ENCODE data around the gene NXNL1. TPM values are rescaled to one million over a fixed set of nuclear protein-coding genes. Genes with fewer than 3 reads are reported as not detected.

Gene NXNL1
- total RNA-seq, 8 experiments from 2014 or later, result not detected

GRCh38 chr19:17496337-17496997, 35.7 kb upstream of the NXNL1 start:
- H3K27ac ChIP-seq, result no peak overlapping the region
- in situ Hi-C loops (cut with MboI; ENCODE audit: low pct_unique_long_range_greater_than_20kb in 2 of 9, low sequenced_read_pairs in 9 of 9, unreplicated experiment in 9 of 9), result no loop called here
- no peak overlapping the region for H3K4me3 ChIP-seq
- 20 to 90% (median 83%) methylated on average over 1 to 6 of the region's 14 CpGs; no CpG with 5 or more reads in 5 of the 10 experiments for WGBS, 10 experiments
- ATAC-seq (replicated peaks in 6 of 8), result peak in 4 of 8 experiments; percentile 4 to 94 (median 83)
- H3K4me1 ChIP-seq (replicated peaks in 1 of 2), result peaks cover 25 to 30% of the 10 kb centered on the region in 2 donors

- no peak overlapping the region for H3K27ac ChIP-seq
- peaks cover 25 to 30% of the 10 kb centered on the region in 2 donors for H3K4me1 ChIP-seq (replicated peaks in 1 of 2)
- no peak overlapping the region for H3K4me3 ChIP-seq
- in situ Hi-C loops (cut with MboI; ENCODE audit: low pct_unique_long_range_greater_than_20kb in 2 of 9, low sequenced_read_pairs in 9 of 9, unreplicated experiment in 9 of 9), result no loop called here
- ATAC-seq (replicated peaks in 6 of 8), result no peak
- WGBS, 10 experiments, result 0 to 100% (median 79%) methylated on average over 1 to 3 of the region's 9 CpGs; no CpG with 5 or more reads in 3 of the 10 experiments
Measured at GRCh38 chr19:17495639-17496296, 35.0 kb upstream of the NXNL1 start.

DNA sequence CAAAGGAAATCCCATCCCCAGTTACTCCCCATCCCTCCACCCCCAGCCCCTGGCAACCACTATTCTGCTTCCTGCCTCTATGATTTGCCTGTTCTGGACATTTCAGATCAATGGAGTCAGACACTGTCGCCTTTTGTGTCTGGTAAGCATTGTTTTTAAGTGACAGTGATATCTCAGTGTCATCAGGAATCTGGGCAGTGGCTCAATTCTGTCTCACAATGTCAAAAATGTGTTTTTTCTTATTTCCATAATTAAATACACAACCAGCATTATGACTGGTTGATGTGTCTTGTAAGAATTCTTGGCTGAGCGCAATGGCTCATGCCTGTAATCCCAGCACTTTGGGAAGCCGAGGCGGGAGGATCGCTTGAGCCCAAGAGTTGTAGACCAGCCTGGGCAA, 30.6 kb upstream of the NXNL1 start:
- H3K4me3 ChIP-seq, result no peak overlapping the region
- peaks cover 0 to 11% of the 10 kb centered on the region in 2 donors for H3K4me1 ChIP-seq (replicated peaks in 1 of 2)
- ATAC-seq (replicated peaks in 6 of 8), result peak in 2 of 8 experiments; percentile 9 to 32
- no peak overlapping the region for H3K27ac ChIP-seq
- WGBS, 10 experiments, result 10 to 100% (median 88%) methylated on average over 1 to 5 of the region's 5 CpGs; no CpG with 5 or more reads in 4 of the 10 experiments
- in situ Hi-C loops (cut with MboI; ENCODE audit: low pct_unique_long_range_greater_than_20kb in 2 of 9, low sequenced_read_pairs in 9 of 9, unreplicated experiment in 9 of 9), result no loop called here

DNA sequence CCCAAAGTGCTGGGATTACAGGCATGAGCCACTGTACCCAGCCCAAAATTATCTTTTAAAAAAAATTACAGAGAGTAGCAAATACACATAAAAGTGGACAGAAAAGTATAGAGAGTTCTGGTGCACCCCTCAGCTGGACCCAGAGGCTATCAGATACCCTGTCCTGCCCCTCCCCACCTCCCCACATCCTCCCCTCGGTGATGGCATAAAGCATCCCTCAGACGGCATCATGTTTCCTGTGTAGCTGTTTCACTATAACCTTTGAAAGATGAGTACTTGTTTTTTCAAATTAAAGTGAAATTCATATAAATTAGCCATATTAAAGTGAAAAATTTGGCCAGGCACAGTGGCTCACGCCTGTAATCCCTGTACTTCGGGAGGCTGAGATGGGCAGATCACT, 29.7 kb upstream of the NXNL1 start:
- 8 to 80% (median 75%) methylated on average over 1 to 3 of the region's 4 CpGs; no CpG with 5 or more reads in 4 of the 10 experiments for WGBS, 10 experiments
- Histone ChIP-seq H3K4me3 (no peak overlapping the region), H3K27ac (no peak overlapping the region), H3K4me1 (replicated peaks in 1 of 2) (peaks cover 0 to 11% of the 10 kb centered on the region in 2 donors)
- in situ Hi-C loops (cut with MboI; ENCODE audit: low pct_unique_long_range_greater_than_20kb in 2 of 9, low sequenced_read_pairs in 9 of 9, unreplicated experiment in 9 of 9), result no loop called here
- ATAC-seq (replicated peaks in 6 of 8), result no peak

- Histone ChIP-seq H3K27ac (no peak overlapping the region), H3K4me1 (replicated peaks in 1 of 2) (peaks cover 0 to 6% of the 10 kb centered on the region in 2 donors), H3K4me3 (no peak overlapping the region)
- no peak for ATAC-seq (replicated peaks in 6 of 8)
- WGBS, 10 experiments, result 71 to 100% (median 92%) methylated on average over 1 to 2 of the region's 9 CpGs; no CpG with 5 or more reads in 7 of the 10 experiments
- in situ Hi-C loops (cut with MboI; ENCODE audit: low pct_unique_long_range_greater_than_20kb in 2 of 9, low sequenced_read_pairs in 9 of 9, unreplicated experiment in 9 of 9), result no loop called here
Measured at GRCh38 chr19:17489392-17490030, 28.8 kb upstream of the NXNL1 start.

- Histone ChIP-seq H3K4me1 (replicated peaks in 1 of 2) (peaks cover 0 to 5% of the 10 kb centered on the region in 2 donors), H3K4me3 (no peak overlapping the region), H3K27ac (no peak overlapping the region)
- in situ Hi-C loops (cut with MboI; ENCODE audit: low pct_unique_long_range_greater_than_20kb in 2 of 9, low sequenced_read_pairs in 9 of 9, unreplicated experiment in 9 of 9), result no loop called here
- peak; percentile 41 to 97 (median 80) for ATAC-seq (replicated peaks in 6 of 8)
- WGBS, 10 experiments, result 40 to 47% (median 40%) methylated on average over 1 to 7 of the region's 31 CpGs; no CpG with 5 or more reads in 7 of the 10 experiments
Measured at GRCh38 chr19:17488593-17489391, 28.1 kb upstream of the NXNL1 start.

- no peak overlapping the region for H3K4me3 ChIP-seq
- WGBS, 10 experiments, result 87% methylated on average over 3 of the region's 18 CpGs; no CpG with 5 or more reads in 9 of the 10 experiments
- peaks cover 0 to 5% of the 10 kb centered on the region in 2 donors for H3K4me1 ChIP-seq (replicated peaks in 1 of 2)
- in situ Hi-C loops (cut with MboI; ENCODE audit: low pct_unique_long_range_greater_than_20kb in 2 of 9, low sequenced_read_pairs in 9 of 9, unreplicated experiment in 9 of 9), result no loop called here
- peak in 1 of 8 experiments; percentile 4 for ATAC-seq (replicated peaks in 6 of 8)
- no peak overlapping the region for H3K27ac ChIP-seq
Measured at GRCh38 chr19:17487284-17488121, 26.8 kb upstream of the NXNL1 start.

DNA sequence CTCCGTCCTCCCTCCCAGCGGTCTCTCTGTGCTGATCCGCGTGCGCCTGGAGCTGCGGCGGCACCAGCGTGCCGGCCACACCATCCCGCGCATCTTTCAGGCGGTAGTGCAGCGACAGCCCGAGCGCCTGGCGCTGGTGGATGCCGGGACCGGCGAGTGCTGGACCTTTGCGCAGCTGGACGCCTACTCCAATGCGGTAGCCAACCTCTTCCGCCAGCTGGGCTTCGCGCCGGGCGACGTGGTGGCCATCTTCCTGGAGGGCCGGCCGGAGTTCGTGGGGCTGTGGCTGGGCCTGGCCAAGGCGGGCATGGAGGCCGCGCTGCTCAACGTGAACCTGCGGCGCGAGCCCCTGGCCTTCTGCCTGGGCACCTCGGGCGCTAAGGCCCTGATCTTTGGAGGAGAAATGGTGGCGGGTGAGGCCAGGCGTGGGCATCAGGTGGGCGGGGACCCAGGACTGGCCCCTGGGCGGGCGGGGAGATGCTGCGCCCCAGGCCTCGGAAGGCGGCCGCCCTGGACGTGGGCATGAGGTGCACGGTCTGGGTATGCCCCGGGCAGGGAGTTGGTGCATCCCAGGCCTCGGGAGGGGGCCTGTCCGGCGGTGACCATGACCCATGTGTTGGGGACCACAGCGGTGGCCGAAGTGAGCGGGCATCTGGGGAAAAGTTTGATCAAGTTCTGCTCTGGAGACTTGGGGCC, 26.0 kb upstream of the NXNL1 start:
- H3K4me3 ChIP-seq, result no peak overlapping the region
- ATAC-seq (replicated peaks in 6 of 8), result peak in 1 of 8 experiments; percentile 27

DNA sequence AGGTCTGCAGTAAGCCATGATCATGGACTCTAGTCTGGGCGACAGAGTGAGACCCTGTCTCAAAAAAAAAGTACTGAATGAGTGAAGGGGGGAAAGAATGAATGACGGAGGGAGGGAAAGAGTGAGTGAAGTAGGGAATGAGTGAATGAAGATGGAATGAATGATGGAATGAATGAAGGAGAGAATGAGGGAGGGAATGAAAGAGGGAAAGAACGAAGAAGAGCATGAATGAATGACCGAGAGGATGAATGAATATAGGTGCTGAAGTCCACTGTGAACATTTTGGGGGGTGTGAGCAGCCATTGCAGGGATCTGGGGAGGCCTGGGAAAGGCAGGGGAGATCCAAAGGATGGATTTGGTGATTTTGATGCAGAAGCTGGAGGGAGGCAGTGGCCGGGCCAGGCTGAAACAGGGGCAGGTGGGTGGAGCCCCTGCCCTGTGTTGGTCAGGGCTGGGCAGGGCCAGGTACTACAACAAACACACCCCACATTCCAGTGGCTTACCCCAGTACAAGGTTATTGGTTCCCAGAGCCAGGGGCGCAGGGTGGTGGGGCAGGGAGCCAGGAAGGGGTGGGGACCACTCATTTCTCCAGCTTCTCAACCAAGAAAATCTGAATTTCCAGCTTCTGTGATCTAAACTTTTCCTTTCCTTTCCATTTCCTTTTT, 23.9 kb upstream of the NXNL1 start:
- ATAC-seq (replicated peaks in 6 of 8), result no peak
- Histone ChIP-seq H3K4me3 (no peak overlapping the region), H3K4me1 (replicated peaks in 1 of 2) (peaks cover 0 to 7% of the 10 kb centered on the region in 2 donors), H3K27ac (no peak overlapping the region)
- in situ Hi-C loops (cut with MboI; ENCODE audit: low pct_unique_long_range_greater_than_20kb in 2 of 9, low sequenced_read_pairs in 9 of 9, unreplicated experiment in 9 of 9), result no loop called here
- 30 to 98% (median 88%) methylated on average over 1 to 6 of the region's 6 CpGs for WGBS, 10 experiments

More for the DNA sequence above, 26.0 kb upstream of the NXNL1 start:
- Histone ChIP-seq H3K27ac (no peak overlapping the region), H3K4me1 (replicated peaks in 1 of 2) (peaks cover 0 to 5% of the 10 kb centered on the region in 2 donors)
- WGBS, 10 experiments, result 95 to 98% methylated on average over 4 to 9 of the region's 58 CpGs; no CpG with 5 or more reads in 8 of the 10 experiments
- in situ Hi-C loops (cut with MboI; ENCODE audit: low pct_unique_long_range_greater_than_20kb in 2 of 9, low sequenced_read_pairs in 9 of 9, unreplicated experiment in 9 of 9), result no loop called here

DNA sequence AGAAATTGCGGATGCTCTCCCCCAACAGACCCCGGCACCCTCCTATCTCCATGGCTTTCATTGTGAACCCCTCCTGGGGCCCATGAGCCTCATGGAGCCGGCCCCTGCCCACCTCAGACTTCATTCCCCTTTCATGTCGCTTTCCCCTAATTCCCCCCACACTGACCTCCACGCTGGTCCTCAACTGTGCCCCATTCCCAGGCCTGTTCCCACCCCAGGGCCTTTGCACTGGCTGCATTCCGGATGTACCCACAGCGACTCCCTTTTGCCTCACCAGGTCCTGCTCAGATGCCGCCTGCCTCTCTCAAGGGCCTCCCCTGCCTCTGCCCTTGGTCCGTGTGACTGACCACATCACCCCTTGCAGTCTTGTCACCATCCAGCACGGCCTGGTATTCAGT, 22.9 kb upstream of the NXNL1 start:
- WGBS, 10 experiments, result 63 to 91% (median 86%) methylated on average over 2 to 4 of the region's 10 CpGs; no CpG with 5 or more reads in 5 of the 10 experiments
- peaks cover 0 to 12% of the 10 kb centered on the region in 2 donors for H3K4me1 ChIP-seq (replicated peaks in 1 of 2)
- H3K27ac ChIP-seq, result no peak overlapping the region
- in situ Hi-C loops (cut with MboI; ENCODE audit: low pct_unique_long_range_greater_than_20kb in 2 of 9, low sequenced_read_pairs in 9 of 9, unreplicated experiment in 9 of 9), result no loop called here
- no peak for ATAC-seq (replicated peaks in 6 of 8)
- H3K4me3 ChIP-seq, result no peak overlapping the region

DNA sequence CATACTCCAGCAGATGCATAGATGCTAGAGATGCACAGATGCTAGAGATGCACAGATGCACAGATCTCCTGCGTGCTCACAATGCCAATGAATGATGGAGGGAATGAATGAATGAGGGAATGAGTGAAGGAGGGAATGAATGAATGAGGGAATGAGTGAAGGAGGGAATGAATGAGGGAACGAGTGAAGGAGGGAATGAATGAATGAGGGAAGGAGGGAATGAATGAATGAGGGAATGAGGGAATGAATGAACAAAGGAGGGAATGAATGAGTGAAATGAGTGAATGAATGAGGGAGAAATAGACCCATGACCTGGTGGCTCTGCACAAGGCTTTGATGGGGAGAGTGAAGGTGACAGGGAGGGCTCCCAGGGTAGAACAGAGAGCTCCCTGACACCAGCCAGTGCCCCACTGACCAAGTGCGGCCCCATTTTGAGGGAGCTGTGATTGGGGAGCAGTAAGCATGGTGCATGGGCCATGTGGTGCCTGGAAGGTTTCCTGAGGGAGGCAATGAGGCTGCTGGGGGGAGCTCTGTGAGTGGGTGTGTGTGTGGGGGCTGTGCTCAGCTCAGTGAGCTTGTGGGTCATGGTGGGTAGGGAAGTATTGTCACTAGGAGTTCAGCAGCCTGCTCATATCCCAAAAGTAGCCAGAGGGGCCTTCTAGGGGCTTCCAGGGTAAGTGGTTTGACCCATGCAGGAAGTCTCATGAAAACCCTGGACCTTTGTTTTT, 22.3 kb upstream of the NXNL1 start:
- no peak overlapping the region for H3K4me3 ChIP-seq
- in situ Hi-C loops (cut with MboI; ENCODE audit: low pct_unique_long_range_greater_than_20kb in 2 of 9, low sequenced_read_pairs in 9 of 9, unreplicated experiment in 9 of 9), result no loop called here
- ATAC-seq (replicated peaks in 6 of 8), result no peak
- H3K4me1 ChIP-seq (replicated peaks in 1 of 2), result peaks cover 0 to 9% of the 10 kb centered on the region in 2 donors
- WGBS, 10 experiments, result 63 to 93% (median 76%) methylated on average over 2 to 3 of the region's 3 CpGs; no CpG with 5 or more reads in 1 of the 10 experiments
- H3K27ac ChIP-seq, result no peak overlapping the region

All from motor neuron (in vitro differentiated cells).